GM23248 (cell line): Measurements from ENCODE around the gene COL6A5. TPM values are rescaled to one million over a fixed set of nuclear protein-coding genes. Genes with fewer than 3 reads are reported as not detected.
"Not testable (repeated sequence)": the region's sequence is repeated elsewhere in the genome, so short reads cannot be mapped to it uniquely, and the experiment has no call there.

ENCODE experiments used
- DNase-seq: peaks from one replicate; pipeline ENCODE4 v3.0.0-alpha.2; 2015
- H2AFZ ChIP-seq: fragments of 200-600 bp; sonication (generic); 2 replicates; pipeline ENCODE4 v1.6.1; 2016; ENCODE audit warnings: antibody characterized with exemption
- H3F3A ChIP-seq: fragments of 200-600 bp; sonication (generic); 2 replicates; pipeline ENCODE4 v1.6.1; 2016; ENCODE audit warnings: mild to moderate bottlenecking, antibody characterized with exemption, mixed run types; ENCODE audit not compliant: insufficient read depth
- H3K27ac ChIP-seq: fragments of 200-600 bp; sonication (generic); 2 replicates; pipeline ENCODE4 v1.5.1; 2016; ENCODE audit warnings: mild to moderate bottlenecking
- H3K27me3 ChIP-seq: fragments of 200-600 bp; sonication (generic); replicated peaks from 2 replicates; pipeline ENCODE4 v1.6.1; 2016; ENCODE audit warnings: mild to moderate bottlenecking; ENCODE audit not compliant: insufficient read depth
- H3K36me3 ChIP-seq: fragments of 200-600 bp; sonication (generic); 2 replicates; pipeline ENCODE4 v1.6.1; 2016; ENCODE audit warnings: low read depth, mild to moderate bottlenecking
- H3K4me1 ChIP-seq: fragments of 200-600 bp; sonication (generic); 2 replicates; pipeline ENCODE4 v1.6.1; 2016; ENCODE audit warnings: mild to moderate bottlenecking; ENCODE audit not compliant: insufficient read depth
- H3K4me2 ChIP-seq: fragments of 200-600 bp; sonication (generic); one replicate; pipeline ENCODE4 v1.6.1; 2016; ENCODE audit warnings: mild to moderate bottlenecking; ENCODE audit not compliant: unreplicated experiment
- H3K4me3 ChIP-seq: fragments of 200-600 bp; sonication (generic); 2 replicates; pipeline ENCODE4 v1.5.1; 2016; ENCODE audit warnings: mild to moderate bottlenecking
- H3K79me2 ChIP-seq: fragments of 200-600 bp; sonication (generic); 2 replicates; pipeline ENCODE4 v1.6.1; 2016; ENCODE audit warnings: mild to moderate bottlenecking; ENCODE audit not compliant: insufficient read depth
- H3K9ac ChIP-seq: fragments of 200-600 bp; sonication (generic); 2 replicates; pipeline ENCODE4 v1.6.1; 2016; ENCODE audit warnings: mild to moderate bottlenecking
- H3K9me2 ChIP-seq: fragments of 200-600 bp; sonication (generic); 2 replicates; pipeline ENCODE4 v1.6.1; 2016; ENCODE audit warnings: mixed run types, mild to moderate bottlenecking, moderate library complexity; ENCODE audit not compliant: insufficient read depth
- H3K9me3 ChIP-seq: fragments of 200-600 bp; sonication (generic); one replicate; pipeline ENCODE4 v1.6.1; 2017; ENCODE audit warnings: low read depth
- H4K20me1 ChIP-seq: fragments of 200-600 bp; sonication (generic); 2 replicates; pipeline ENCODE4 v1.6.0; 2016; ENCODE audit not compliant: insufficient read depth
- EZH2 ChIP-seq: fragments of 200-600 bp; sonication (generic); IDR thresholded peaks from 2 replicates; pipeline ENCODE4 v1.6.1; 2018; ENCODE audit warnings: antibody characterized with exemption, mild to moderate bottlenecking; ENCODE audit not compliant: insufficient read depth, poor library complexity, severe bottlenecking
- EZH2phosphoT487 ChIP-seq: fragments of 200-600 bp; sonication (generic); IDR thresholded peaks from 2 replicates; pipeline ENCODE4 v1.6.1; 2018; ENCODE audit warnings: antibody characterized with exemption, moderate library complexity, mild to moderate bottlenecking, low read depth; ENCODE audit not compliant: insufficient read depth
- WGBS, 2 experiments: methylation state at CpG; one replicate each; pipeline ENCODE4 v1.1.6; 2015 to 2017; ENCODE audit warnings: low lambda C conversion rate in 2 of 2, low coverage in 1 of 2; ENCODE audit errors: missing lambda C conversion rate in 2 of 2; 5-methylcytosine and 5-hydroxymethylcytosine counted together
- in situ Hi-C: fragments of 300-500 bp; cut with MboI; formaldehyde crosslinking; loops from 2 replicates; pipeline ENCODE4 v1.15.0; 2020
- polyA plus RNA-seq: library from polyadenylated mRNA; unstranded; fragments of >200 nt; fragmentation: Nextera tagmentation; extraction: Ambion mirVana; gene quantifications from 2 replicates; pipeline ENCODE4 v1.2.1, GENCODE V29; 2016
- total RNA-seq: library from RNA; depleted of rRNA; stranded (reverse); fragments of >200 nt; shearing (Covaris generic); gene quantifications from 2 replicates; pipeline ENCODE4 v1.2.3, GENCODE V29; 2014

COL6A5 gene
- total and polyA plus RNA-seq, 2 experiments from 2014 or later = not detected

GRCh38 chr3:130341882-130342281, 3.6 kb upstream of the COL6A5 start:
- H3K27ac ChIP-seq = no peak overlapping the region
- H3K36me3 ChIP-seq = no peaks in the 10 kb centered on the region
- no peak overlapping the region for H3K9ac ChIP-seq
- H2AFZ ChIP-seq = no peak overlapping the region
- H3K4me2 ChIP-seq = no peak overlapping the region
- 61 to 71% methylated on average over 4 of the region's 4 CpGs for WGBS, 2 experiments
- no peaks in the 10 kb centered on the region for H3K9me2 ChIP-seq
- no peaks in the 10 kb centered on the region for H3K79me2 ChIP-seq
- no peaks in the 10 kb centered on the region for H3K9me3 ChIP-seq
- in situ Hi-C loops = no loop called here
- peaks cover 24% of the 10 kb centered on the region; the same call in 1 of the 2 replicates for H3K27me3 ChIP-seq
- TF ChIP-seq EZH2phosphoT487 = no peak
- no peak for TF ChIP-seq EZH2
- H4K20me1 ChIP-seq = no peaks in the 10 kb centered on the region
- no peak for DNase-seq
- H3F3A ChIP-seq = no peaks in the 10 kb centered on the region
- no peaks in the 10 kb centered on the region for H3K4me1 ChIP-seq
- no peak overlapping the region for H3K4me3 ChIP-seq

- H3K4me1 ChIP-seq = no peaks in the 10 kb centered on the region
- H3K27me3 ChIP-seq = peaks cover 24% of the 10 kb centered on the region; the same call in 1 of the 2 replicates
- no peak overlapping the region for H2AFZ ChIP-seq
- H3K9ac ChIP-seq = no peak overlapping the region
- no peak overlapping the region for H3K27ac ChIP-seq
- H3K79me2 ChIP-seq = no peaks in the 10 kb centered on the region
- no peak overlapping the region for H3K4me2 ChIP-seq
- no peaks in the 10 kb centered on the region for H3K36me3 ChIP-seq
- WGBS, 2 experiments = 61 to 63% methylated on average over 7 of the region's 7 CpGs
- in situ Hi-C loops = no loop called here
- no peaks in the 10 kb centered on the region for H3K9me3 ChIP-seq
- DNase-seq = no peak
- no peaks in the 10 kb centered on the region for H3K9me2 ChIP-seq
- H4K20me1 ChIP-seq = no peaks in the 10 kb centered on the region
- no peak overlapping the region for H3K4me3 ChIP-seq
- TF ChIP-seq EZH2 (no peak), EZH2phosphoT487 (no peak)
- H3F3A ChIP-seq = no peaks in the 10 kb centered on the region
Measured at GRCh38 chr3:130342821-130343661, 2.4 kb upstream of the COL6A5 start.

- H3K4me1 ChIP-seq, H2AFZ ChIP-seq, H3K27ac ChIP-seq, H3F3A ChIP-seq, H3K79me2 ChIP-seq, H3K9me3 ChIP-seq, H3K9ac ChIP-seq, DNase-seq, H3K4me2 ChIP-seq, H3K4me3 ChIP-seq, H4K20me1 ChIP-seq, in situ Hi-C loops, H3K36me3 ChIP-seq, H3K9me2 ChIP-seq: not testable (repeated sequence)
- peaks cover 24% of the 10 kb centered on the region; the same call in 1 of the 2 replicates for H3K27me3 ChIP-seq
- WGBS, 2 experiments = 74 to 75% methylated on average over 2 of the region's 2 CpGs
Measured at GRCh38 chr3:130348258-130348657, 2.8 kb downstream of the COL6A5 start.

- Histone ChIP-seq H3K27ac (no peak overlapping the region), H3K9me3 (no peaks in the 10 kb centered on the region), H3K9me2 (no peaks in the 10 kb centered on the region), H3K4me3 (no peak overlapping the region), H3K9ac (no peak overlapping the region), H3K4me2 (no peak overlapping the region), H4K20me1 (no peaks in the 10 kb centered on the region), H3K36me3 (no peaks in the 10 kb centered on the region), H3K4me1 (no peaks in the 10 kb centered on the region), H3F3A (no peaks in the 10 kb centered on the region), H3K27me3 (no peaks in the 10 kb centered on the region), H3K79me2 (no peaks in the 10 kb centered on the region), H2AFZ (no peak overlapping the region)
- peak; percentile 36 for DNase-seq
- WGBS, 2 experiments = 25 to 29% methylated on average over 5 of the region's 5 CpGs
- in situ Hi-C loops = no loop called here
- no peak for TF ChIP-seq EZH2
Measured at GRCh38 chr3:130354430-130354829, 9.0 kb downstream of the COL6A5 start.
